GM23338 (cell line): ENCODE results near the gene ARHGEF25. TPM values are rescaled to one million over a fixed set of nuclear protein-coding genes. Genes with fewer than 3 reads are reported as not detected.
"Not testable (repeated sequence)": the region's sequence is repeated elsewhere in the genome, so short reads cannot be mapped to it uniquely, and the experiment has no call there.

ENCODE experiments used
- ATAC-seq: fragments of 200-7000 bp; cut with Tn5 transposase; 3 replicates; pipeline ENCODE4 v1.9.1; 2020
- DNase-seq: peaks from one replicate; pipeline ENCODE4 v3.0.0-alpha.2; 2015; ENCODE audit warnings: low spot score
- H2AFZ ChIP-seq: fragments of 200-600 bp; sonication (generic); 2 replicates; pipeline ENCODE4 v1.8.0; 2016; ENCODE audit warnings: antibody characterized with exemption, mild to moderate bottlenecking, moderate library complexity
- H3F3A ChIP-seq: fragments of 200-600 bp; sonication (generic); replicated peaks from 2 replicates; pipeline ENCODE4 v1.8.0; 2017; ENCODE audit warnings: antibody characterized with exemption, mixed run types, low read depth
- H3K27ac ChIP-seq: fragments of 200-600 bp; sonication (generic); 2 replicates; pipeline ENCODE4 v1.6.1; 2016; ENCODE audit warnings: low read depth
- H3K27me3 ChIP-seq: fragments of 200-600 bp; sonication (generic); 2 replicates; pipeline ENCODE4 v1.8.0; 2016; ENCODE audit warnings: mild to moderate bottlenecking, mixed run types, moderate library complexity; ENCODE audit not compliant: insufficient read depth
- H3K36me3 ChIP-seq: fragments of 200-600 bp; sonication (generic); 2 replicates; pipeline ENCODE4 v1.8.0; 2016; ENCODE audit warnings: mild to moderate bottlenecking; ENCODE audit not compliant: insufficient read depth
- H3K4me1 ChIP-seq: fragments of 200-600 bp; sonication (generic); 2 replicates; pipeline ENCODE4 v1.8.0; 2016; ENCODE audit warnings: mild to moderate bottlenecking, moderate library complexity; ENCODE audit not compliant: insufficient read depth
- H3K4me2 ChIP-seq: fragments of 200-600 bp; sonication (generic); 2 replicates; pipeline ENCODE4 v1.7.1; 2017; ENCODE audit warnings: mixed run types
- H3K4me3 ChIP-seq: fragments of 200-600 bp; sonication (generic); 2 replicates; pipeline ENCODE4 v1.6.1; 2016; ENCODE audit warnings: mixed run types
- H3K79me2 ChIP-seq: fragments of 200-600 bp; sonication (generic); replicated peaks from 2 replicates; pipeline ENCODE4 v1.8.0; 2017; ENCODE audit warnings: mild to moderate bottlenecking; ENCODE audit not compliant: insufficient read depth
- H3K9me2 ChIP-seq: fragments of 200-600 bp; sonication (generic); 2 replicates; pipeline ENCODE4 v1.8.0; 2017; ENCODE audit not compliant: insufficient read depth
- H4K20me1 ChIP-seq: fragments of 200-600 bp; sonication (generic); replicated peaks from 2 replicates; pipeline ENCODE4 v1.8.0; 2017; ENCODE audit warnings: mild to moderate bottlenecking; ENCODE audit not compliant: insufficient read depth
- H3K27ac Mint-ChIP-seq: 2 replicates; pipeline ENCODE4 v1.8.0; 2020; ENCODE audit warnings: inconsistent platforms, mild to moderate bottlenecking, moderate library complexity, mixed read lengths
- H3K27me3 Mint-ChIP-seq: 3 replicates; pipeline ENCODE4 v1.8.0; 2022; ENCODE audit warnings: low read depth, mild to moderate bottlenecking, moderate library complexity, mixed read lengths, inconsistent platforms; ENCODE audit not compliant: insufficient read depth, poor library complexity
- H3K36me3 Mint-ChIP-seq: 3 replicates; pipeline ENCODE4 v1.8.0; 2021; ENCODE audit warnings: low read depth, mild to moderate bottlenecking, inconsistent platforms, moderate library complexity, mixed read lengths
- H3K4me1 Mint-ChIP-seq: 3 replicates; pipeline ENCODE4 v1.8.0; 2020; ENCODE audit warnings: mild to moderate bottlenecking, inconsistent platforms, mixed read lengths
- H3K4me3 Mint-ChIP-seq: 3 replicates; pipeline ENCODE4 v1.8.0; 2021; ENCODE audit warnings: moderate library complexity, mild to moderate bottlenecking, inconsistent platforms, mixed read lengths
- H3K9me3 Mint-ChIP-seq: 3 replicates; pipeline ENCODE4 v1.8.0; 2020; ENCODE audit warnings: moderate library complexity, mild to moderate bottlenecking, inconsistent platforms, mixed read lengths
- CREB1 ChIP-seq: fragments of 250-450 bp; sonication (Bioruptor Pico); IDR thresholded peaks from 2 replicates; pipeline ENCODE4 v1.5.0; 2020; ENCODE audit warnings: low read depth, mild to moderate bottlenecking, moderate library complexity
- EZH2phosphoT487 ChIP-seq: fragments of 200-600 bp; sonication (generic); IDR thresholded peaks from one replicate; pipeline ENCODE4 v1.8.1; 2018; ENCODE audit warnings: antibody characterized with exemption; ENCODE audit not compliant: unreplicated experiment
- JUNB ChIP-seq: IDR thresholded peaks from one replicate; pipeline ENCODE4 v1.6.1; 2016; ENCODE audit warnings: antibody characterized with exemption; ENCODE audit not compliant: unreplicated experiment
- NANOG ChIP-seq: IDR thresholded peaks from 2 replicates; pipeline ENCODE4 v1.6.1; 2016; ENCODE audit warnings: antibody characterized with exemption, borderline replicate concordance
- POLR2AphosphoS5 ChIP-seq: IDR thresholded peaks from 2 replicates; pipeline ENCODE4 v1.6.1; 2016; ENCODE audit warnings: antibody characterized with exemption, low read depth
- STAT1 ChIP-seq: IDR thresholded peaks from one replicate; pipeline ENCODE4 v1.6.1; 2016; ENCODE audit warnings: antibody characterized with exemption; ENCODE audit not compliant: unreplicated experiment
- polyA plus RNA-seq: library from polyadenylated mRNA; unstranded; fragments of >200 nt; fragmentation: Nextera tagmentation; extraction: Ambion mirVana; gene quantifications from 2 replicates; pipeline ENCODE4 v1.2.1, GENCODE V29; 2016
- total RNA-seq: library from RNA; depleted of rRNA; stranded (reverse); fragments of >200 nt; shearing (Covaris generic); gene quantifications from 2 replicates; pipeline ENCODE4 v1.2.3, GENCODE V29; 2014
- TF ChIP-seq, protein P1 (sequence below): IDR thresholded peaks from one replicate; pipeline ENCODE4 v1.6.1; 2018; ENCODE audit warnings: antibody characterized with exemption; ENCODE audit not compliant: unreplicated experiment
- TF ChIP-seq, protein P2 (sequence below), 2 experiments: fragments of 200-600 bp in 1 of 2; sonication (generic) in 1 of 2; conservative IDR thresholded peaks; 2 replicates each; pipeline versions ENCODE4 v1.5.1 to v1.6.1; 2016 to 2017; ENCODE audit warnings: antibody characterized with exemption in 2 of 2, low read depth in 2 of 2, mild to moderate bottlenecking in 2 of 2, moderate library complexity in 1 of 2
- TF ChIP-seq, protein P3 (sequence below): IDR thresholded peaks from 2 replicates; pipeline ENCODE4 v1.6.1; 2016; ENCODE audit warnings: antibody characterized with exemption

The ARHGEF25 gene
- total and polyA plus RNA-seq, 2 experiments from 2014 or later: 0.53 to 10.2 TPM

DNA sequence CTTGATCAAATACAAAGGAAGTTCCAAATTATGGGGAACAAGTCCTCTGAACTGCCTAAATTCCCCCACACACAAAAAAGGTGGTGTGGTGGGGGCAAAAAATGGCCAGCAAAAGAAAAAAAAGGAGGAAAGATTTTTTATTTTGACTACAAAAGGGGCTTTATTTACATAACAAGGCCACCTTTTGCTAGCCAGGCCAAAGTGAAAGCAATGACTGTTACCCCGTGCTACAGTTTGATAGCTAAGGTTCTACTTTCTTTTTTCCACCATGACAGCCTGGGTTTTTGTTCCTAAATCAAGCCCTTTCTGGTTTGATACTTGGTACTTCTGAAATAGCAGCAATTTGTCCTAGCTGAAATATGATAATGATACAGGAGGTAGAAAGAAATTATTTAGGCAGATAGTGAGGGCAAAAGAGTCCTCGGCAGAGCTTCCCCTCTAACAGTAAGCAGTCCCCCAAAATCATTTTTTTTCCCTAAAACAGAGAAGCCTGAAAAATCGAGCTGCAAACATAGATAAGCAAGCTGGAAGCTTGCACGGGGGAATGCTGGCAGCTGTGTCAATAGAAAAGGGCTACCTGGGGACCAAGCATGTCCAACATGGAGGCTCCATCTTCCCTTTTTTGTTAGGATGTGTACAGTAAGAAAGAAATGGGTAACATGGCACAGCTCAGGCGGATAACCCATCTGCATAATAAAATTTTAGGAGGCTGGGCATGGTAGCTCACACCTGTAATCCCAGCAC is 30.6 kb downstream of the ARHGEF25 start:
- Mint-ChIP-seq H3K27ac (no peak overlapping the region), H3K9me3 (peaks cover 41% of the 10 kb centered on the region), H3K27me3 (peaks cover 10% of the 10 kb centered on the region), H3K4me1 (peaks cover 10% of the 10 kb centered on the region), H3K36me3 (peaks cover 16% of the 10 kb centered on the region; the same call in 2 of the 3 replicates), H3K4me3 (no peak overlapping the region; the same call in 2 of the 3 replicates)
- no peak for TF ChIP-seq EZH2phosphoT487
- TF ChIP-seq, protein P1, sequence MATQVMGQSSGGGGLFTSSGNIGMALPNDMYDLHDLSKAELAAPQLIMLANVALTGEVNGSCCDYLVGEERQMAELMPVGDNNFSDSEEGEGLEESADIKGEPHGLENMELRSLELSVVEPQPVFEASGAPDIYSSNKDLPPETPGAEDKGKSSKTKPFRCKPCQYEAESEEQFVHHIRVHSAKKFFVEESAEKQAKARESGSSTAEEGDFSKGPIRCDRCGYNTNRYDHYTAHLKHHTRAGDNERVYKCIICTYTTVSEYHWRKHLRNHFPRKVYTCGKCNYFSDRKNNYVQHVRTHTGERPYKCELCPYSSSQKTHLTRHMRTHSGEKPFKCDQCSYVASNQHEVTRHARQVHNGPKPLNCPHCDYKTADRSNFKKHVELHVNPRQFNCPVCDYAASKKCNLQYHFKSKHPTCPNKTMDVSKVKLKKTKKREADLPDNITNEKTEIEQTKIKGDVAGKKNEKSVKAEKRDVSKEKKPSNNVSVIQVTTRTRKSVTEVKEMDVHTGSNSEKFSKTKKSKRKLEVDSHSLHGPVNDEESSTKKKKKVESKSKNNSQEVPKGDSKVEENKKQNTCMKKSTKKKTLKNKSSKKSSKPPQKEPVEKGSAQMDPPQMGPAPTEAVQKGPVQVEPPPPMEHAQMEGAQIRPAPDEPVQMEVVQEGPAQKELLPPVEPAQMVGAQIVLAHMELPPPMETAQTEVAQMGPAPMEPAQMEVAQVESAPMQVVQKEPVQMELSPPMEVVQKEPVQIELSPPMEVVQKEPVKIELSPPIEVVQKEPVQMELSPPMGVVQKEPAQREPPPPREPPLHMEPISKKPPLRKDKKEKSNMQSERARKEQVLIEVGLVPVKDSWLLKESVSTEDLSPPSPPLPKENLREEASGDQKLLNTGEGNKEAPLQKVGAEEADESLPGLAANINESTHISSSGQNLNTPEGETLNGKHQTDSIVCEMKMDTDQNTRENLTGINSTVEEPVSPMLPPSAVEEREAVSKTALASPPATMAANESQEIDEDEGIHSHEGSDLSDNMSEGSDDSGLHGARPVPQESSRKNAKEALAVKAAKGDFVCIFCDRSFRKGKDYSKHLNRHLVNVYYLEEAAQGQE: no peak
- TF ChIP-seq, protein P2, sequence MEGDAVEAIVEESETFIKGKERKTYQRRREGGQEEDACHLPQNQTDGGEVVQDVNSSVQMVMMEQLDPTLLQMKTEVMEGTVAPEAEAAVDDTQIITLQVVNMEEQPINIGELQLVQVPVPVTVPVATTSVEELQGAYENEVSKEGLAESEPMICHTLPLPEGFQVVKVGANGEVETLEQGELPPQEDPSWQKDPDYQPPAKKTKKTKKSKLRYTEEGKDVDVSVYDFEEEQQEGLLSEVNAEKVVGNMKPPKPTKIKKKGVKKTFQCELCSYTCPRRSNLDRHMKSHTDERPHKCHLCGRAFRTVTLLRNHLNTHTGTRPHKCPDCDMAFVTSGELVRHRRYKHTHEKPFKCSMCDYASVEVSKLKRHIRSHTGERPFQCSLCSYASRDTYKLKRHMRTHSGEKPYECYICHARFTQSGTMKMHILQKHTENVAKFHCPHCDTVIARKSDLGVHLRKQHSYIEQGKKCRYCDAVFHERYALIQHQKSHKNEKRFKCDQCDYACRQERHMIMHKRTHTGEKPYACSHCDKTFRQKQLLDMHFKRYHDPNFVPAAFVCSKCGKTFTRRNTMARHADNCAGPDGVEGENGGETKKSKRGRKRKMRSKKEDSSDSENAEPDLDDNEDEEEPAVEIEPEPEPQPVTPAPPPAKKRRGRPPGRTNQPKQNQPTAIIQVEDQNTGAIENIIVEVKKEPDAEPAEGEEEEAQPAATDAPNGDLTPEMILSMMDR (conservative IDR thresholded peaks at IDR 0.05; ENCODE audit: low read depth in 2 of 2): no peak
- TF ChIP-seq, protein P3, sequence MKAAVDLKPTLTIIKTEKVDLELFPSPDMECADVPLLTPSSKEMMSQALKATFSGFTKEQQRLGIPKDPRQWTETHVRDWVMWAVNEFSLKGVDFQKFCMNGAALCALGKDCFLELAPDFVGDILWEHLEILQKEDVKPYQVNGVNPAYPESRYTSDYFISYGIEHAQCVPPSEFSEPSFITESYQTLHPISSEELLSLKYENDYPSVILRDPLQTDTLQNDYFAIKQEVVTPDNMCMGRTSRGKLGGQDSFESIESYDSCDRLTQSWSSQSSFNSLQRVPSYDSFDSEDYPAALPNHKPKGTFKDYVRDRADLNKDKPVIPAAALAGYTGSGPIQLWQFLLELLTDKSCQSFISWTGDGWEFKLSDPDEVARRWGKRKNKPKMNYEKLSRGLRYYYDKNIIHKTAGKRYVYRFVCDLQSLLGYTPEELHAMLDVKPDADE: no peak
- TF ChIP-seq POLR2AphosphoS5: no peak
- no peak for TF ChIP-seq STAT1
- no peak for TF ChIP-seq JUNB
- no peak for TF ChIP-seq NANOG
- no peak for TF ChIP-seq CREB1
- Histone ChIP-seq H3K36me3 (peaks cover 9% of the 10 kb centered on the region), H3K27ac (no peak overlapping the region), H3F3A (no peaks in the 10 kb centered on the region), H3K79me2 (no peaks in the 10 kb centered on the region), H2AFZ (peak overlapping the region; percentile 5), H3K4me2 (peak overlapping the region; percentile 66), H3K27me3 (no peaks in the 10 kb centered on the region), H4K20me1 (no peaks in the 10 kb centered on the region), H3K9me2 (no peaks in the 10 kb centered on the region), H3K4me3 (0 out of 2 replicates have a peak overlapping the region, but pooled peaks have one; percentile 22), H3K4me1 (peaks cover 17% of the 10 kb centered on the region)
- no peak for DNase-seq
- peak; percentile 59 for ATAC-seq

DNA sequence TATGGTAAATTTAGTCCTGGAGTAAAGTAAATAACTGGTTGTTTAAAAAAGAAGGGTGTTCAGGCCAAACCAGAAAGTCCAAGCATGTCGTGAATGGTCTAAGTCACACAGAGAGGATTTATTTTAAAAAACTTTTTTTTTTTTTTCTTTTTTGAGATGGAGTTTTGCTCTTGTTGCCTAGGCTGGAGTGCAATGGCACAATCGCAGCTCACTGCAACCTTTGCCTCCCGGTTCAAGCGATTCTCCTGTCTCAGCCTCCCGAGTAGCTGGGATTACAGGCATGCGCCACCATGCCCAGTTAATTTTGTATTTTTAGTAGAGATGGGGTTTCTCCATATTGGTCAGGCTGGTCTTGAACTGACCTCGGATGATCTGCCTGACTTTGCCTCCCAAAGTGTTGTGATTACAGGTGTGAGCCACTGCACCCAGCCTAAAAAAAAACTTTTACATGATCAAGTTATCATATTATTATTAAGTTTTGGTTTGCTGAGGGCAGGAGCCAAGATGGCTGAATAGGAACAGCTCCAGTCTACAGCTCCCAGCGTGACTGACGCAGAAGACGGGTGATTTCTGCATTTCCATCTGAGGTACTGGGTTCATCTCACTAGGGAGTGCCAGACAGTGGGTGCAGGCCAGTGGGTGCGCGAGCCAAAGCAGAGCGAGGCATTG is 34.9 kb downstream of the ARHGEF25 start:
- not testable (repeated sequence) for H3K27ac Mint-ChIP-seq, ATAC-seq, H3K79me2 ChIP-seq, H3K4me2 ChIP-seq, H3K27me3 Mint-ChIP-seq, H2AFZ ChIP-seq, H3K36me3 ChIP-seq, H4K20me1 ChIP-seq, H3F3A ChIP-seq, H3K4me1 Mint-ChIP-seq, H3K9me2 ChIP-seq, H3K27me3 ChIP-seq, H3K27ac ChIP-seq, H3K4me3 ChIP-seq, H3K4me3 Mint-ChIP-seq
- peaks cover 16% of the 10 kb centered on the region; the same call in 2 of the 3 replicates for H3K36me3 Mint-ChIP-seq
- H3K4me1 ChIP-seq: peaks cover 13% of the 10 kb centered on the region
- peak; percentile 84 for DNase-seq
- peaks cover 41% of the 10 kb centered on the region for H3K9me3 Mint-ChIP-seq

DNA sequence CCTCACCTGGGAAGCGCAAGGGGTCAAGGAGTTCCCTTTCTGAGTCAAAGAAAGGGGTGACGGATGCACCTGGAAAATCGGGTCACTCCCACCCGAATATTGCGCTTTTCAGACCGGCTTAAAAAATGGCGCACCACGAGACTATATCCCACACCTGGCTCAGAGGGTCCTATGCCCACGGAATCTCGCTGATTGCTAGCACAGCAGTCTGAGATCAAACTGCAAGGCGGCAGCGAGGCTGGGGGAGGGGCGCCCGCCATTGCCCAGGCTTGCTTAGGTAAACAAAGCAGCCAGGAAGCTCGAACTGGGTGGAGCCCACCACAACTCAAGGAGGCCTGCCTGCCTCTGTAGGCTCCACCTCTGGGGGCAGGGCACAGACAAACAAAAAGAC is 35.4 kb downstream of the ARHGEF25 start:
- not testable (repeated sequence) for DNase-seq, H3K9me2 ChIP-seq, H4K20me1 ChIP-seq, ATAC-seq, H3K4me2 ChIP-seq, H3K4me3 ChIP-seq, H3K27me3 ChIP-seq, H3K27ac Mint-ChIP-seq, H3K4me3 Mint-ChIP-seq, H3K4me1 Mint-ChIP-seq, H3K4me1 ChIP-seq, H3K36me3 ChIP-seq, H3K79me2 ChIP-seq, H3K27ac ChIP-seq, H3F3A ChIP-seq, H3K27me3 Mint-ChIP-seq, H2AFZ ChIP-seq
- H3K36me3 Mint-ChIP-seq: peaks cover 16% of the 10 kb centered on the region; the same call in 2 of the 3 replicates
- peaks cover 41% of the 10 kb centered on the region for H3K9me3 Mint-ChIP-seq
